PC-9 (cell line): ENCODE data around the gene SMAP1.

Experiments
- CTCF ChIP-seq: fragments of 200-600 bp; sonication (generic); conservative IDR thresholded peaks from 2 replicates; pipeline ENCODE4 v1.6.1; 2017; ENCODE audit warnings: mixed run types, antibody characterized with exemption, mild to moderate bottlenecking, moderate library complexity
- EZH2 ChIP-seq: fragments of 200-600 bp; sonication (generic); IDR thresholded peaks from 2 replicates; pipeline ENCODE4 v1.8.0; 2017; ENCODE audit warnings: antibody characterized with exemption, low read depth

GRCh38 chr6:70884074-70884983 is 216.6 kb downstream of the SMAP1 start:
- TF ChIP-seq CTCF (peak; percentile 96), EZH2 (no peak)
